AG10803 (cell line): Measurements from ENCODE around the gene AQP1.

Experiments
- DNase-seq: peaks from one replicate; pipeline ENCODE4 v3.0.0; 2010; ENCODE audit warnings: low read depth
- H3K4me3 ChIP-seq: 2 replicates; pipeline ENCODE4 v1.5.1; 2011; ENCODE audit warnings: mild to moderate bottlenecking, low read length, control low read depth
- CTCF ChIP-seq: conservative IDR thresholded peaks from 2 replicates; pipeline ENCODE4 v1.5.1; 2011; ENCODE audit warnings: mild to moderate bottlenecking, low read length, control low read depth, inconsistent platforms

Gene AQP1

GRCh38 chr7:30929686-30930085 lies 18.0 kb downstream of the AQP1 start:
- DNase-seq = no peak
- no peak for TF ChIP-seq CTCF
- no peak overlapping the region for H3K4me3 ChIP-seq

GRCh38 chr7:30930621-30931020 lies 19.0 kb downstream of the AQP1 start:
- no peak for DNase-seq
- no peak overlapping the region for H3K4me3 ChIP-seq
- TF ChIP-seq CTCF = no peak

GRCh38 chr7:30931161-30931928 lies 19.7 kb downstream of the AQP1 start:
- TF ChIP-seq CTCF = no peak; the same call in 1 of the 2 replicates
- H3K4me3 ChIP-seq = no peak overlapping the region
- peak; percentile 82 for DNase-seq

GRCh38 chr7:30931929-30932540 lies 20.4 kb downstream of the AQP1 start:
- no peak for TF ChIP-seq CTCF
- DNase-seq = no peak
- H3K4me3 ChIP-seq = no peak overlapping the region

- no peak overlapping the region for H3K4me3 ChIP-seq
- DNase-seq = no peak
- TF ChIP-seq CTCF = no peak
Observed at GRCh38 chr7:30932562-30932961, 20.9 kb downstream of the AQP1 start.

- DNase-seq = no peak
- TF ChIP-seq CTCF = no peak
- no peak overlapping the region for H3K4me3 ChIP-seq
Observed at GRCh38 chr7:30933124-30933974, 21.7 kb downstream of the AQP1 start.
